ENCODE data around the gene SHISA7.

SHISA7 gene

DNA sequence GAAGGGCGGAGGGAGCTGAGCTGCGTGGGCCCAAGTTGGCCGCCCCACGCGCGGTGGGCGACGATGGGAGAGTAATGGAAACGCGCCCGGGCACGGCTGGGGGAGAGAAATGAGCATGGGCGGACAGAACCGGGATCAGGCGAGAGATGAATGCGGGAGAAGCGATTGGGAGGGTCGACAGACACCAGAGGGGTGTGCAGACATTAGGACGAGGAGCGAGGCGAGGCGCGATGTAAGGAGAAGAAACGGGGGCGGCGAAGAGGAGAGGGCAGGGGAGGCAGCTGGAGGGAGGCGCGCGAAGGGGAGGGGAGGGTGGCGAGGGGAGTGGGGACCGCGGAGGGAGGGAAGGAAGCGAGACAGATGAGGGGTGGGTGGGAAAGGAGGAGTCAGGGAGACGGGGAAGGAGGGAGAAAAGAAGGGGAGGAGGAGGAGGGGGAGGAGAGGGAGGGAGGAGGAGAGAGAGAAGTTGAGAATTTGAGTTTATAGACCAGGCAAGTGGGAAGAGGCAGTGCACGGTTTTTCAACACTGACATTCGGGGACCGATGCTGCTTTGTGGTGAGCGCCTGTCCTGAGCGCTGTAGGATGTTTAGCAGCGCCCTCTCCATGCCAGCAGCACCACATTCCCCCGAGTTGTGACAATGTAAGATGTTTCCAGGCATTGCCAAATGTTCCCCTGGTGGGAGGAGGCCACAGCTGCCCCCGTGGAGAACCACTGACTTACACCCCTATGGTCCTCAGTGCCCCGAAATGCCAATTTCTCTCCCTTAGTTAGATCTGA is at the start of gene SHISA7 (continued):
- TF ChIP-seq, protein P1, sequence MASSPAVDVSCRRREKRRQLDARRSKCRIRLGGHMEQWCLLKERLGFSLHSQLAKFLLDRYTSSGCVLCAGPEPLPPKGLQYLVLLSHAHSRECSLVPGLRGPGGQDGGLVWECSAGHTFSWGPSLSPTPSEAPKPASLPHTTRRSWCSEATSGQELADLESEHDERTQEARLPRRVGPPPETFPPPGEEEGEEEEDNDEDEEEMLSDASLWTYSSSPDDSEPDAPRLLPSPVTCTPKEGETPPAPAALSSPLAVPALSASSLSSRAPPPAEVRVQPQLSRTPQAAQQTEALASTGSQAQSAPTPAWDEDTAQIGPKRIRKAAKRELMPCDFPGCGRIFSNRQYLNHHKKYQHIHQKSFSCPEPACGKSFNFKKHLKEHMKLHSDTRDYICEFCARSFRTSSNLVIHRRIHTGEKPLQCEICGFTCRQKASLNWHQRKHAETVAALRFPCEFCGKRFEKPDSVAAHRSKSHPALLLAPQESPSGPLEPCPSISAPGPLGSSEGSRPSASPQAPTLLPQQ (tag by site-specific recombination; IDR thresholded peaks at IDR 0.05): peak; percentile 37; the same call in 1 of the 2 replicates
- TF ChIP-seq KLF17 (tag by site-specific recombination; IDR thresholded peaks at IDR 0.05): peak; percentile 86
- TF ChIP-seq PATZ1 (tag by site-specific recombination; IDR thresholded peaks at IDR 0.05): peak; percentile 47; the same call in 1 of the 2 replicates
- 0 out of 2 replicates have a peak, but pooled peaks have one; percentile 48 for TF ChIP-seq ZNF660 (tag by site-specific recombination; IDR thresholded peaks at IDR 0.05)
- TF ChIP-seq ZNF423 (tag by site-specific recombination; IDR thresholded peaks at IDR 0.05): no peak

- ChIA-PET CTCF (interaction anchor here (0.6 to 4.4 kb wide), 5 partner anchors 10 to 114 kb away, joined by 3 to 28 read pairs (median 8); partner anchors contain the start of gene ZNF865), POLR2A (interaction anchor here (0.6 kb wide), 2 partner anchors 19 to 132 kb away, joined by 3 to 8 read pairs; partner anchors contain the start of gene ZNF784)
- TF ChIP-seq SCRT1 (tag by site-specific recombination; IDR thresholded peaks at IDR 0.05; ENCODE audit: borderline replicate concordance) (peak; percentile 82), SCRT2 (tag by site-specific recombination; IDR thresholded peaks at IDR 0.05) (peak; percentile 84), ZNF121 (tag by site-specific recombination; IDR thresholded peaks at IDR 0.05) (0 out of 2 replicates have a peak, but pooled peaks have one; percentile 50), IKZF3 (tag by site-specific recombination; IDR thresholded peaks at IDR 0.05) (no peak)
- TF ChIP-seq, protein P2, sequence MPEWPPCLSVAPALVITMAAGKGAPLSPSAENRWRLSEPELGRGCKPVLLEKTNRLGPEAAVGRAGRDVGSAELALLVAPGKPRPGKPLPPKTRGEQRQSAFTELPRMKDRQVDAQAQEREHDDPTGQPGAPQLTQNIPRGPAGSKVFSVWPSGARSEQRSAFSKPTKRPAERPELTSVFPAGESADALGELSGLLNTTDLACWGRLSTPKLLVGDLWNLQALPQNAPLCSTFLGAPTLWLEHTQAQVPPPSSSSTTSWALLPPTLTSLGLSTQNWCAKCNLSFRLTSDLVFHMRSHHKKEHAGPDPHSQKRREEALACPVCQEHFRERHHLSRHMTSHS (tag by site-specific recombination; IDR thresholded peaks at IDR 0.05): no peak
- Histone ChIP-seq H3K4me3 (ENCODE audit: low read depth, low read length) (no peak overlapping the region), H3K36me3 (ENCODE audit: control insufficient read depth in 2 of 2, insufficient read depth in 1 of 2, low read length in 2 of 2) (no peaks in the 10 kb centered on the region), H3K4me1 (ENCODE audit: control insufficient read depth, insufficient read depth, low read length) (peaks cover under 1% of the 10 kb centered on the region), H3K27ac (ENCODE audit: extremely low read depth, low read depth, low read length) (no peak overlapping the region), H3K9me3 (ENCODE audit: control insufficient read depth, insufficient read depth, low read depth, low read length) (no peaks in the 10 kb centered on the region)
These were observed 49.4 kb upstream of the SHISA7 start for GRCh38 chr19:55492362-55492944.

DNA sequence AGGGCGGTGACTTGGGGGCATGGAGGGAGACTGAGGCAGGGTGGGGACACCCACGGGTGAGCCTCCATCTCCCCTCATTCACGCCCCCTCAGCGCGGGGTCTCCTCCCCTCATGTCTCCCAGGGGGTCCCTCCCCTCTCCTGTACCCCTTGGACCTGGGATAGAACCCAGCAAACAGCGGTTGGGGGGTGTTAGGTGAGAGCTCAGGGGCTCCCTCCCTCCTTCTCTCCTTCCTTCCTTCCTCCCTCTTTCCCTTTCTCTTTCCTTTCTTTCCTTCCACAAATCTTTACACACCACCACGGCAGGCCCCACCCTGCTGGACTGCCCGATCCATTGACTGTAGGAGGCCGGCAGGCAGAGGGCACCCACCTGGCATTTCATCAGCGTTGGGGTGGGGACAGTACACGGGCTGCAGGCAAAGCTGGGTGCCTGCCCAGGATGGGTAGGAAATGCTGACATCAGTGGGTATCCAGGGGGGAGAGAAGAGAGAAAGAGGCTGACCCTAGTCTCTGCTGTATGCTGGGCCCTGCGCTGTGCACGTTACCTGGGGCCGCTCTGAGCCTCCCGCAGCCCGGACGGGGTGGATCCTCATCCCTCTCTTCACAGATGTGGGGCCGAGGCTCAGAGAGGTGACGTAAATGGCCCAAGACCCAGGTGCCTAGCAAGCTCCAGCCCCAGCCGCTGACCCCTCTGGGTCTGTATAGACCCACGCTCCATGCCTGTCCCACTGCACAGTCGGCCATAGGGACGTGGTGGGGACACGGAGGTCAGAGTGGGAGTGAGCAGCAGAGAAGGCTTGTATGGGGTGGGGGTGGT is 48.7 kb upstream of the SHISA7 start:
- H3K27ac ChIP-seq (ENCODE audit: extremely low read depth, low read depth, low read length): no peak overlapping the region
- H3K4me1 ChIP-seq (ENCODE audit: control insufficient read depth, insufficient read depth, low read length): peaks cover 8% of the 10 kb centered on the region
- H3K4me3 ChIP-seq (ENCODE audit: low read depth, low read length): no peak overlapping the region
- no peaks in the 10 kb centered on the region for H3K9me3 ChIP-seq (ENCODE audit: control insufficient read depth, insufficient read depth, low read depth, low read length)
- ChIA-PET POLR2A (interaction anchor here (0.5 to 0.6 kb wide), 3 partner anchors 19 to 143 kb away, joined by 3 to 8 read pairs (median 4); partner anchors contain the start of gene ZNF784), CTCF (interaction anchor here (0.6 to 4.4 kb wide), 5 partner anchors 11 to 129 kb away, joined by 3 to 28 read pairs (median 8); partner anchors contain the start of gene ZNF865)
- H3K36me3 ChIP-seq (ENCODE audit: control insufficient read depth in 2 of 2, insufficient read depth in 1 of 2, low read length in 2 of 2): no peaks in the 10 kb centered on the region
- no peak for TF ChIP-seq BCL11B (tag by site-specific recombination; IDR thresholded peaks at IDR 0.05; ENCODE audit: low read depth)
- TF ChIP-seq YY1 (tag by site-specific recombination; IDR thresholded peaks at IDR 0.05): no peak
- TF ChIP-seq ZNF76 (tag by site-specific recombination; IDR thresholded peaks at IDR 0.05; ENCODE audit: borderline replicate concordance, low read depth): no peak
- no peak for TF ChIP-seq ZNF600 (tag by site-specific recombination; IDR thresholded peaks at IDR 0.05)
- no peak for TF ChIP-seq GLIS1 (tag by site-specific recombination; IDR thresholded peaks at IDR 0.05)
- TF ChIP-seq ZNF10 (tag by site-specific recombination; IDR thresholded peaks at IDR 0.05): no peak
- no peak for TF ChIP-seq GLI2 (tag by site-specific recombination; IDR thresholded peaks at IDR 0.05; ENCODE audit: borderline replicate concordance, low read depth)
- TF ChIP-seq GLIS2 (tag by site-specific recombination; IDR thresholded peaks at IDR 0.05): peak; percentile 40; the same call in 1 of the 2 replicates
- TF ChIP-seq ZNF549 (tag by site-specific recombination; IDR thresholded peaks at IDR 0.05): no peak
- no peak for TF ChIP-seq ZNF398 (tag by site-specific recombination; IDR thresholded peaks at IDR 0.05)
- peak; percentile 86 for TF ChIP-seq ZNF366 (tag by site-specific recombination; conservative IDR thresholded peaks at IDR 0.05)
